Urothelium cell line (cell line): Measurements from ENCODE around the gene SRSF8.
"Not testable (repeated sequence)": the region's sequence is repeated elsewhere in the genome, so short reads cannot be mapped to it uniquely, and the experiment has no call there.

Experiments
- DNase-seq: peaks from one replicate; pipeline ENCODE4 v3.0.0; 2011; ENCODE audit warnings: low spot score, mixed read lengths
- FAIRE-seq: peaks from 2 replicates; lab custom pipeline; 2011; peaks lifted over from hg19 to GRCh38; lab: Jason Lieb, UNC

The SRSF8 gene

GRCh38 chr11:95066716-95067038 lies at the start of gene SRSF8:
SRSF8 (plus strand) TSS chr11:95066919; CDS start chr11:95067227, 308 bp downstream.
- no peak for FAIRE-seq

GRCh38 chr11:95021468-95021867 lies 45.3 kb upstream of the SRSF8 start:
- DNase-seq, FAIRE-seq: not testable (repeated sequence)

More at GRCh38 chr11:95066716-95067038, at the start of gene SRSF8:
- DNase-seq: no peak

DNA sequence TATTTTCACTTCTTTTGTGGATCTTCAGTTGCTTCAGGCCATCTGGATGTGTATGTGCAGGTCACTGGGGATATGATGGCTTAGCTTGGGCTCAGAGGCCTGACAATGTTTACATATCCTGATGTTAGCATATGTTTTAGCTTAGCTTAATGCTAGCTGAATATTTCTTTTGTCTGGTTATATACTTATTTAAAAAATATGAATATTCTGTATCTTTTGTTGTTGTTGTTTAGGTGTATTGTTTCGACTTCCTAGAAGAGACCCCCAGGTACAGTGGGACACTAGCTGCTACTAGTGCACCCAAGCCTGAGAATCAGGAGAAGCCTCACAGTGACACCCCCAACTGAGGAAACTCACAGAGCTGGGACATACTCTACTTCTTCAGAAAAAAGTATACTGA lies 41.8 kb upstream of the SRSF8 start, which contains the start of gene KDM4E:
Gene KDM4E, plus strand, starts transcription at position 301 of the 400 bp plus-strand sequence. CDS start 300 bp downstream, outside the sequence.
- DNase-seq (no peak), FAIRE-seq (no peak)

- DNase-seq, FAIRE-seq: not testable (repeated sequence)
These were observed 41.1 kb upstream of the SRSF8 start for GRCh38 chr11:95025594-95025993.

DNA sequence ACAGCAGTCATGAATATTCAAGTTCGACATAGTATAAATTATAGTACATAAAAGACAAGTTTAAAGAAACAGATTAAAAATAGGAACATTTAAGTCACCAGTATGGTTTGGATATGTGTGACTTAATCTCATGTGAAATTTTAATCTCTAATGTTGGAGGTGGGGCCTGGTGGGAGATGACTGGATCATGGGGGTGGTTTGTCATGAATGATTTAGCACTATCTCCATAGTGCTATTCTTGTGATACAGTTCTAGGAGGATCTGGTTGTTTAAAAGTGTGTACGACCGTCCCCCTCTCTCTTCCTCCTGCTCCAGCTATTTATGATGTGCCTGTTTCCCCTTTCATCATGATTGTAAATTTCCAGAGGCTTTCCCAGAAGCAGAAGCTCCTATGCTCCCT lies 38.4 kb upstream of the SRSF8 start:
- no peak for FAIRE-seq
- no peak for DNase-seq

DNA sequence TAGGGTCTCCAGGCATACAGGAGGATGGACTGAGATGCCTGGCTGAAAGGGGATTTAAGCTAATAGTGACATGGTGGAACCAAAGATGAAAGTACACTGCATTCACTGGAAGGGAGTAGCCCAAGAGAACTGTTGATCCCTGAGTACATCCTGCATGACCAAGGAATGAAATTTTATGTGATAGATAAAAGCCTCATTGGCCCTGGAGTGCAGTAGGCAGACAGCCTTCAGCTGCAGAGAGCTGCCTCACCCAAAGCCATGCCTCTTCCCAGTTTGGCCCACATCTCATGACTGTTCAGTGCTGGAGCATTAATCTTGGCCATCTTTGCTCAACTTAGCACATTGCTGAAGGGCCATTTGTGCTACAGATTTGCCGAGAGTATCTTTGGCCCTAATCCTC lies 33.7 kb upstream of the SRSF8 start:
- DNase-seq (no peak), FAIRE-seq (no peak)

DNA sequence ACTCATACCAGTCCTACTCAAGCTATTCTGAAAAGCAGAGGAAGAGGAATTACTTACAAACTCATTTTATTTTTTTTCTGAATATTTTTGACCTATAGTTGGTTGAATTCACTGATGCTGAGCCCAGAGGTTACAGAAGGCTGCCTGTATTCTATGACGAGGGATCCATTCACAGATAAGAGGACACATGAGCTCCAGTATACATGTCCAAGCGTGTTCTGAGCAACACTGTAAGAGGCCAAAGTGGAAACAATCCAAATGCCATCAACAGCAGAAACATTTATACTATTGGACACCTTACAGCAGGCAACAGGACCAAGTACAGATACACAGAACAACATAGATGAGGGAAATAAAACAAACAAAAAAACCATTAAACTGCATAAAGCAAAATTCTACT lies 31.4 kb upstream of the SRSF8 start:
- DNase-seq (no peak), FAIRE-seq (no peak)

- not testable (repeated sequence) for FAIRE-seq, DNase-seq
These were observed 29.2 kb upstream of the SRSF8 start for GRCh38 chr11:95037356-95038035.

DNA sequence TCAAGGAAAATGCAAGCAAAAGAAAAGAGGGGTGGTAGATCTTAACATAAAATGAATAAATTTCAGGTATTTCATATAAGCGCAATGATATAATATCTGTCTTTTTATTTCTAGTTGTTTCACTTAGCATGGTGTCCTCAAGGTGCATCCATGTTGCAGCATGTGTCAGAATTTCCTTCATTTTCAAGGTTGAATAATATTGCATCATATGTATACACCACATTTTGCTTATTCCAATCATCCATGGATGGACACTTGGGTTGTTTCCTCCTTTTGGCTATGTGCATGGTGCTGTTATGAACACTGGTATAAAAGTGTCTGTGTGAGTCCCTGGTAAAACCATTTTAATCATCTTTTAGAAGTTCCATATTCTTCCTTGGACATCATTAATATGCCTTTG lies 24.5 kb upstream of the SRSF8 start:
- no peak for DNase-seq
- no peak for FAIRE-seq

GRCh38 chr11:95042906-95043305 lies 23.8 kb upstream of the SRSF8 start:
- no peak for DNase-seq

DNA sequence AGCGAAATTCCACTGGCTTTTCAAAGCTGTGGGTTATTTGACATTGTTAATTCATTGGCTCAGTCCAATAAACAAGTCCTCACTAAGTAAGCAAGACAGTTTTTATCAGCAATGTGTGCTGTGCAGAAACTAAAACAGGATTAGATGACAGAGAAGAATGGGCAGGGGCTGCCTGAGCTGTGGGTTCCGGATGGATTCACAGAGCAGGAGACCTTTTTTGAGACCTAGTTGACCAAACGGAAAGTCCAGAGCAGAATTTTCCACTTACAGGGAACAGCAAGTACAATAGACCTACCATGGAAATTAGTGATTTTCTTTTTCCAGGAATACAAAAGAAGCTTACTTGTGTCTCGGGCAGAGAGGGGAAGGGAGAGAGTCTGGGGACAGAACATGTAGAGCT lies 22.7 kb upstream of the SRSF8 start:
- DNase-seq (no peak), FAIRE-seq (no peak)

More at GRCh38 chr11:95042906-95043305, 23.8 kb upstream of the SRSF8 start:
- no peak for FAIRE-seq

GRCh38 chr11:95045812-95046211 lies 20.9 kb upstream of the SRSF8 start:
- FAIRE-seq (no peak), DNase-seq (no peak)

- not testable (repeated sequence) for DNase-seq, FAIRE-seq
These were observed 17.6 kb upstream of the SRSF8 start, which contains the start of gene KDM4F for GRCh38 chr11:95049122-95049521. KDM4F (plus strand) TSS chr11:95049422.

DNA sequence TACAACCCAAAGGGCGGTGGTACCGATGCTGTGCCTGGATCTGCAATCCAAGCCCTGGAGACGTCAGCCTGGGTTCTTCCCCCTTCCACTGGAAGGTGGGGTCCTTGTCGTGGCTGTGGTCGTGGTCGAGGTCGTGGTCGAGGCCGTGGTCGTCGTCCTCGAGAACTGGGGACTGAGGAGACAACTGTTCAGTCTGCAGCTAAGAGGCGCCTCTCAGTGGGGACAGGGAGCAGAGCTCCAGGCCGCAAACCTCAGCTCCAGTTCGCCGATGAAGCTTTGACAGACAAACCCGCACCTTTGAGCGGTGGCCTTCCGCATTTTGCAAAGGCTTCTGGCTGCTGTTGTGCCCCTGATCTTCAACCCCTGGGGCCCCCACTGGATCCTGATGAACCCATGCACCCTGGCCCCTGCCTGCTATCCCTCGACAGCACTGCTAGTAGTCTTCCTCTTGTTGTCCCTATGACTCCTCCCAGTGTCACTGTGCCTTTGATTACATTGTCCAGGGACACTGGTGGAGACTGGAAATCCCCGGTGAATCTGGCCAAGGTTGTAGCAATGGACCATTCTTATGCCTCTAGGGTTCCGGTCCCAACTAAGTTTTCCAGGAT lies 16.0 kb upstream of the SRSF8 start:
- DNase-seq (no peak), FAIRE-seq (no peak)

DNA sequence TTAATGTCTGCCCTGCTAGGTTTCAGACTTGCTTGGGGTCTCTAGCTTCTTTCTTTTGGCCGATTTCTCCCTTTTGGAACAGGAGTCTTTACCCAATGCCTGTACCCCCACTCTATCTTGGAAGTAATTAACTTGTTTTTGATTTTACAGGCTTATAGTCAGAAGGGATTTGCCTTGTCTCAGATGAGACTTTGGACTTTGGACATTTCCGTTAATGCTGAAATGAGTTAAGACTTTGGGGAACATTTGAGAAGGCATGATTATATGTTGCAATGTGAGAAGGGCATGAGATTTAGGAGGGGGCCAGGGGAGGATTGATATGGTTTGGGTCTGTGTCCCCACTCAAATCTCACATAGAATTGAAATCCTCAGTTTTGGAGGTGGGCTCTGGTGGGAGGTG lies 12.4 kb upstream of the SRSF8 start:
- DNase-seq (no peak), FAIRE-seq (no peak)

GRCh38 chr11:95055283-95055897 lies 11.3 kb upstream of the SRSF8 start:
- no peak for DNase-seq
- no peak for FAIRE-seq

- DNase-seq (no peak), FAIRE-seq (no peak)
These were observed 8.8 kb upstream of the SRSF8 start for GRCh38 chr11:95057959-95058358.

DNA sequence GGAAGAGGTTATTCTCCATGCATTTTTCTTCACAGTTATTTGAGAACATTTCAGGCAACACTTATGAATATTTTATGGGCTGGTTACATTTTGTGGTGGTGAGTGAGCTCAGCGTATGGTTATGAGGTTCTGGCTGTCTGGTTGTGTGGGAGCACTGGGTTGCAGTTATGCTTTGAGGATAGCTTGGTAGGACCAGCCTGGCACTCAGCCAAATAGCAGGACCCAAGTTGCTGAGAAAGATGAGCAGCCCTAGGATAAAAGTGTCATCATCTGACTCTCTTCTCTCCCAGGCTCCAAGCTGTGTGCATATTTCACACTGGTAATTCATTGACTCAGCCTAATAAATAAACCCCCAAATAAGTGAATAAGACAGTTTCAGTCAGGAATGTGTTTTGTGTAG lies 8.1 kb upstream of the SRSF8 start:
- no peak for DNase-seq
- no peak for FAIRE-seq

DNA sequence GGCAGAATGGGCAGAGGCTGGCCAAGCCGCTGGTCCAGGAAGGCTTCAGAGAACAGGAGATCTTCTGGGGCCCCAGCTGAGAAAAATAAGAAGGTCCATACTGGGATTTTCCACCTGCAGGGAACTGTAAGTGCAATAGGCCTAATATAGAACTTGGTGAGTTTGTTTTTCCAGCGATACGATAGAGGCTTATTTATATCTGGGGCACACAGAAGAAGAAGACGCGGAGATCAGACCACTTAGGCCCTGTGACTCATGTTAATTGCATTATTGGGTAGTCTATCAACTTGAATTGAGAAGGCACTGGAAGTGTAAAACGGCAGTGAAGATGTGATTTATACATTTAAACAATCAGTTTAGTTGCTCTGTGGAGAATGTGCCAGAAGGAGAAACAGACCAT lies 7.7 kb upstream of the SRSF8 start:
- FAIRE-seq (no peak), DNase-seq (no peak)

DNA sequence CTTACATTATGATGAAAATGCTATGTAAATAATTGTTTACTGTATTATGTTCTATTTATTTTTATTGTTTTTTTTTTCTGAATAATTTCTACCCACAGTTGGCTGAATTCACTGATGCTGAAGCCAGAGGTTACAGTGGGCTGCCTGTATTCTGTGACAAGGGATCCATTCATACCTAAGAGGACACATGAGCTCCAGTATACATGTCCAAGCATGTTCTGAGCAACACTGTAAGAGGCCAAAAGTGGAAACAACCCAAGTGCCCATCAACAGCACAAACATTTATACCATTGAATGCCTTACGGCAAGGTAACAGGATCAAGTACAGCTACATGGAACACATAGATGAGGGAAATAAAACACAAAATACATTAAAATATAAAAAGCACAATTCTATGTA lies 1.4 kb upstream of the SRSF8 start:
- FAIRE-seq (no peak), DNase-seq (no peak)

DNA sequence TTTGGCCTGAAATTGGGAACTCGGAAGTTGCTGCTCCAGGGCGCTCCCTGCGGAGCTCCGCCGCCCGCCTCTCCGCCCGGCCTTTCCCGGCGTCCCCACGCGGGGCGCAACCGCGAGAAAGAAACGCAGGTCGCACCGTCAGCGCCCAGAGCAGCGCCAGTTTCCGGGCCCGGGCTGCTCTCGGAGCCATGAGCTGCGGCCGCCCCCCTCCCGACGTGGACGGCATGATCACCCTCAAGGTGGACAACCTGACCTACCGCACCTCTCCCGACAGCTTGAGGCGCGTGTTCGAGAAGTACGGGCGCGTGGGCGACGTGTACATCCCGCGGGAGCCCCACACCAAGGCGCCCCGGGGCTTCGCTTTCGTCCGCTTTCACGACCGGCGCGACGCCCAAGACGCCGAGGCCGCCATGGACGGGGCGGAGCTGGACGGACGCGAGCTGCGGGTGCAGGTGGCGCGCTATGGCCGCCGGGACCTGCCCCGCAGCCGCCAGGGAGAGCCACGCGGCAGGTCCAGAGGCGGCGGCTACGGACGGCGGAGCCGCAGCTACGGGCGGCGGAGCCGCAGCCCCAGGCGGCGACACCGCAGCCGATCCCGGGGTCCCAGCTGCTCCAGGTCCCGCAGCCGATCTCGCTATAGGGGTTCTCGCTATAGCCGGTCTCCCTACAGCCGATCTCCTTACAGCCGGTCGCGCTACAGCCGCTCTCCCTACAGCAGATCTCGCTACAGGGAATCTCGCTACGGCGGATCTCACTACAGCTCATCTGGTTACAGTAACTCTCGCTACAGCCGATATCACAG lies 521 bp downstream of the SRSF8 start:
- FAIRE-seq: no peak
- DNase-seq: peak; percentile 76
